ENCODE measurements around the gene PTPRH.

The PTPRH gene, protein sequence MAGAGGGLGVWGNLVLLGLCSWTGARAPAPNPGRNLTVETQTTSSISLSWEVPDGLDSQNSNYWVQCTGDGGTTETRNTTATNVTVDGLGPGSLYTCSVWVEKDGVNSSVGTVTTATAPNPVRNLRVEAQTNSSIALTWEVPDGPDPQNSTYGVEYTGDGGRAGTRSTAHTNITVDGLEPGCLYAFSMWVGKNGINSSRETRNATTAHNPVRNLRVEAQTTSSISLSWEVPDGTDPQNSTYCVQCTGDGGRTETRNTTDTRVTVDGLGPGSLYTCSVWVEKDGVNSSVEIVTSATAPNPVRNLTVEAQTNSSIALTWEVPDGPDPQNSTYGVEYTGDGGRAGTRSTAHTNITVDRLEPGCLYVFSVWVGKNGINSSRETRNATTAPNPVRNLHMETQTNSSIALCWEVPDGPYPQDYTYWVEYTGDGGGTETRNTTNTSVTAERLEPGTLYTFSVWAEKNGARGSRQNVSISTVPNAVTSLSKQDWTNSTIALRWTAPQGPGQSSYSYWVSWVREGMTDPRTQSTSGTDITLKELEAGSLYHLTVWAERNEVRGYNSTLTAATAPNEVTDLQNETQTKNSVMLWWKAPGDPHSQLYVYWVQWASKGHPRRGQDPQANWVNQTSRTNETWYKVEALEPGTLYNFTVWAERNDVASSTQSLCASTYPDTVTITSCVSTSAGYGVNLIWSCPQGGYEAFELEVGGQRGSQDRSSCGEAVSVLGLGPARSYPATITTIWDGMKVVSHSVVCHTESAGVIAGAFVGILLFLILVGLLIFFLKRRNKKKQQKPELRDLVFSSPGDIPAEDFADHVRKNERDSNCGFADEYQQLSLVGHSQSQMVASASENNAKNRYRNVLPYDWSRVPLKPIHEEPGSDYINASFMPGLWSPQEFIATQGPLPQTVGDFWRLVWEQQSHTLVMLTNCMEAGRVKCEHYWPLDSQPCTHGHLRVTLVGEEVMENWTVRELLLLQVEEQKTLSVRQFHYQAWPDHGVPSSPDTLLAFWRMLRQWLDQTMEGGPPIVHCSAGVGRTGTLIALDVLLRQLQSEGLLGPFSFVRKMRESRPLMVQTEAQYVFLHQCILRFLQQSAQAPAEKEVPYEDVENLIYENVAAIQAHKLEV

DNA sequence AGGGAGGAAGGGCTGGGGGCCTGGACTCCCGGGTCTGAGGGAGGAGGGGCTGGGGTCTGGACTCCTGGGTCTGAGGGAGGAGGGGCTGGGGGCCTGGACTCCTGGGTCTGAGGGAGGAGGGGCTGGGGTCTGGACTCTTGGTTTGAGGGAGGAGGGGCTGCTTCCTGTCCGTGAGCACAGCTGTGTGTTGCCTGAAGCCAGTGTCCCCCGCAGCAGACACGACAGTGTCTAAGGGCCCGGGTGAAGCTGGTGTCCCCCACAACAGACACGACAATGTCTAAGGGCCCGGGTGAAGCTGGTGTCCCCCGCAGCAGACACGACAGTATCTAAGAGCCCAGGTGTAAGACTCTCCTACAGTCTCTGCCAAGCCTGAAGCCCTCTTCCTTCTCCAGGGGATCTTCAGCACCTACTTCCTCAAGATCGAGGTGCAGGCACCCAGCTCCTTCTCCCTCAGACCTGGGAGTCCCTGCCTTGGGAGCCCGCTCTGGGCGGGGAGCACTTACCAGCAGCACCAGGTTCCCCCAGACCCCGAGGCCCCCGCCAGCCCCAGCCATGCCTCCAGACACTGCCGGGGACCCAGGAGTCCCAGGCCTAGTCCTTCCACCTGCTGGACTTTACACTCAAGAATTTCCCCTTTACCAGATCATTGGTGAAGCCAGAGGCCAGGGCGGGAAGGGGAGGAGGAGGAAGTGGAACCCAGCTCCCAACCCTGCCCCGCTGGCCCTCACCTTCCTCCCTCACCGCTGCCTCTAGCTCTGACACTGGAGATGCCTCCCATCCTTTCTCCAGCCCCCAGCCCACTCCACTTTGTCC is at the start of gene PTPRH:
TSS of gene PTPRH (minus strand) at position 622 of the 813 bp plus-strand sequence. CDS start at position 554, 68 bp downstream.
- in situ Hi-C loops (cut with MboI; ENCODE audit: low pct_unique_long_range_greater_than_20kb, low sequenced_read_pairs, unreplicated experiment) = no loop called here
- no peak for DNase-seq (ENCODE audit: low spot score)
- TF ChIP-seq, protein P1, sequence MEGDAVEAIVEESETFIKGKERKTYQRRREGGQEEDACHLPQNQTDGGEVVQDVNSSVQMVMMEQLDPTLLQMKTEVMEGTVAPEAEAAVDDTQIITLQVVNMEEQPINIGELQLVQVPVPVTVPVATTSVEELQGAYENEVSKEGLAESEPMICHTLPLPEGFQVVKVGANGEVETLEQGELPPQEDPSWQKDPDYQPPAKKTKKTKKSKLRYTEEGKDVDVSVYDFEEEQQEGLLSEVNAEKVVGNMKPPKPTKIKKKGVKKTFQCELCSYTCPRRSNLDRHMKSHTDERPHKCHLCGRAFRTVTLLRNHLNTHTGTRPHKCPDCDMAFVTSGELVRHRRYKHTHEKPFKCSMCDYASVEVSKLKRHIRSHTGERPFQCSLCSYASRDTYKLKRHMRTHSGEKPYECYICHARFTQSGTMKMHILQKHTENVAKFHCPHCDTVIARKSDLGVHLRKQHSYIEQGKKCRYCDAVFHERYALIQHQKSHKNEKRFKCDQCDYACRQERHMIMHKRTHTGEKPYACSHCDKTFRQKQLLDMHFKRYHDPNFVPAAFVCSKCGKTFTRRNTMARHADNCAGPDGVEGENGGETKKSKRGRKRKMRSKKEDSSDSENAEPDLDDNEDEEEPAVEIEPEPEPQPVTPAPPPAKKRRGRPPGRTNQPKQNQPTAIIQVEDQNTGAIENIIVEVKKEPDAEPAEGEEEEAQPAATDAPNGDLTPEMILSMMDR (IDR thresholded peaks at IDR 0.05; ENCODE audit: extremely low read depth, insufficient read depth, missing control alignments) = no peak

DNA sequence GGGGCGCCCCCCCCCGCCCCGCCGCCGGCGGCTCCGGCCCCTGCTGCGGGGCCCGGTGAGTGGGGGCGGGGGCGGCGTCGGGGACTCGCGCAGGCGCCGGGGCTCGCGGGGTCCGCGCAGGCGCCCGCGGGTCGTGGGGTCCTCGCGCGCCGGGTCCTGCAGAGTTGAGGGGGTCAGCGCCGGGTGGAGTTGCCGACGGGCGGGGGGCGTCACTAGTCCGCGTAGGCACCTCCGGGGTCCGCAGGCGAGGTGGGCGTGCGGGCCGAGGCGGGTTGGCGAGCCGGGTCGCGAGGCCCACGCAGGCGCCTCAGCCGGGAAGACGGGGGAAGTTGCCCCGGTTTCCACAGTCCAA is 49.2 kb upstream of the PTPRH start:
- in situ Hi-C loops (cut with MboI; ENCODE audit: low pct_unique_long_range_greater_than_20kb, low sequenced_read_pairs, unreplicated experiment) = no loop called here
- peak; percentile 83 for DNase-seq (ENCODE audit: low spot score)
- TF ChIP-seq, protein P1 (IDR thresholded peaks at IDR 0.05; ENCODE audit: extremely low read depth, insufficient read depth, missing control alignments) = no peak

DNA sequence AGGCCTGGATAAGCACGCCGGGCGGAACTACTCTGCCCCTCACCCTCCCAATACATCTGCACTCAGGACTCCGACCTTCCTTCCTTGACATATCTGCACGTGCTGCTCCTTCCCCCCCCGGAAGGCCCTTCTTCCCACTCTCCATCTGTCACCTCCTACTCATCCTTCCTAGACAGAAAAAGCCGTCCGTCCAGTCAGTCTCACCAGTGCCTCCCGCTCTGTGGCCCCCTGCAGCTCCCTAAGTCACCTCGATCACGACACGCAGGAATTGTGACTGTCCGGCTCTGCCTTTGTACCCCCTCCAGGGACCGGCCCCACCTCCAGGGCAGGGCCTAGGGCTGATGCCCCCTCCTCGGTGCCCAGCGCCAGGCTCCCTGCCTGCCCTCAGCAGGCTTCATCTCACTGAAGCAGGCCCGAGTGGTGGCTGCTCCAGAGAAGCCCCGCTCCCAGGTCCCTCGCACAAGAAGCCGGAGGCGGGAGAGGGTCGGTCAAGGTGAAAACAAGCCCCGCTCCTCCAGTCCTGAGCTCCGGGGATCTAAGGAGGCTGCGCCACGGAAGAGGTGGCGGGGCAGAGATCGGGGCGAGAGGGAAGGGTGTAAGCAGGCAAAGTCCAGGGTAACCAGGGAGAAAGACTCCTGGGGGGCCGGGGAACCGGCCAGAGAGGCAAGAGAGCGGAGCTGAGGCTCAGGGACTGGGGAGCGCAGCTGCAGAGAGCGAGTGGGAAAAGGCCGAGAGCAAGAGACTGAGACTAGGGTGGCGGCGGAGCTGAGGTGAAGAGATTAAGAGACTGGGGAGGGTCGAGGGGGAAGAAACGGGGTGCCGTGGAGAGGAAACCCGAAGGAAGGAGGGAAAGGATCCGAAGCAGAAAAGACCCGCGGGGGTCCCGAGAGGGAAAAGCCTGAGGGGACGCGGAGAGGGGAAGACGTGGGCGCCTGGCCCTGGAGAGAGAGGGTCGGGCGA is 48.4 kb upstream of the PTPRH start:
- TF ChIP-seq, protein P1 (IDR thresholded peaks at IDR 0.05; ENCODE audit: extremely low read depth, insufficient read depth, missing control alignments) = no peak
- DNase-seq (ENCODE audit: low spot score) = no peak
- in situ Hi-C loops (cut with MboI; ENCODE audit: low pct_unique_long_range_greater_than_20kb, low sequenced_read_pairs, unreplicated experiment) = no loop called here

- TF ChIP-seq, protein P1 (IDR thresholded peaks at IDR 0.05; ENCODE audit: extremely low read depth, insufficient read depth, missing control alignments) = no peak
- no peak for DNase-seq (ENCODE audit: low spot score)
- in situ Hi-C loops (cut with MboI; ENCODE audit: low pct_unique_long_range_greater_than_20kb, low sequenced_read_pairs, unreplicated experiment) = no loop called here
Measured at GRCh38 chr19:55256562-55257460, 47.5 kb upstream of the PTPRH start.

All from GM13977 (cell line).